HG03064 (cell line): Measurements from ENCODE around the gene SKAP1.

Source experiments
- ATAC-seq: cut with Tn5 transposase; IDR thresholded peaks from one replicate; pipeline ENCODE4 v1.9.1; 2021; ENCODE audit warnings: low read depth; ENCODE audit not compliant: unreplicated experiment

SKAP1 gene

GRCh38 chr17:48155889-48156611 is 274.0 kb downstream of the SKAP1 start:
- no peak for ATAC-seq

DNA sequence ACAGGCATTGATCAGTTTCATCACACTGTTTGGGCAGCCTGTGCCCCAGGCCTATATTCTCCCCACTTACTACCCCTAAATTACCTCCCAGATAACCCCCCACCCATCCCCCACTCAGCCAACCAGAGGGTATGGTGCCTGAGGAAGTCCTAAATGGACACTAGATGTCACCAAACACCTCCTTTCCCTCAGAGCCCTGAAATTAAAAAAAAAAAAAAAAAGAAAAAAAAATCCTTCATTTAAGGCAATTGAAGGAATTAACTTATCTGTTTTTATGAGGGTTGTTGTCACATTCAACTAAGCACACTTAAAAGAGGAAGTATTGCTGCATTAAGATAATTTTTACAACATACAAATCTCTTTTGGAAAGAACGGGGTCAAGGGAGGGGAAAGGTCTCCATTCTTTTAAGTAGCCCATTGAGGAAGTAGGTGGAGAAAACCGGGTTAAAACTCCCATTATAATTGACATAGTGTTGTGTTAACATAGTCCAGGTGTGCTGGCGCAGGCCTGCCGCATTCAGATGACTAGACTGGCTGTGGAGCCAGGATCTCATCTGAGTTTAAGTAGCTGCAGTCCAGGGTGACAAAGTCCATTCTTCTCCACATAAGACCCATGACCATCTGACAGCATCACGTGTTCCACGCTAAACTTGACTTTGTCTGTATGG is 276.2 kb downstream of the SKAP1 start:
- ATAC-seq, result no peak

DNA sequence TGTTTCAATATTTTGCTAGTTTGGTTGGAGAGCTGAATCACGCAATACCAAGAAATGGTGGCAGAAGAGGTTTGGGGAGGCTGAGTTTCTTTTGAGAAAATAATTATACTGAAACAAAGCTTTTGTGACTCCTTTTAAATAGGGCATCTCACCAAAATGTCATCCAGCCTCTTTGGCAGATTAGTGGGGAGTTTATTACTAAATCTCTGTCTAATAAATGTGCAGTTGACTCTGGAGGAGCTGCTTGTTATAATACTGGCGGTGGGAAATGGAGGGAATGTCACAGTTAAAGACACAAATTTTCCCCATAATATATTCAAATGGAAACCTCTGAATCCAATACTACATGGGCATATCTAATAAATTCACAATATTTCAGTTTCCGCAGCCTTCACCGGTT is 277.7 kb downstream of the SKAP1 start:
- ATAC-seq, result no peak

GRCh38 chr17:48151220-48151619 is 278.8 kb downstream of the SKAP1 start:
- no peak for ATAC-seq

GRCh38 chr17:48150597-48151001 is 279.4 kb downstream of the SKAP1 start:
- ATAC-seq, result no peak

GRCh38 chr17:48149787-48150463 is 280.1 kb downstream of the SKAP1 start:
- no peak for ATAC-seq

GRCh38 chr17:48148854-48149786 is 280.9 kb downstream of the SKAP1 start:
- ATAC-seq, result no peak

DNA sequence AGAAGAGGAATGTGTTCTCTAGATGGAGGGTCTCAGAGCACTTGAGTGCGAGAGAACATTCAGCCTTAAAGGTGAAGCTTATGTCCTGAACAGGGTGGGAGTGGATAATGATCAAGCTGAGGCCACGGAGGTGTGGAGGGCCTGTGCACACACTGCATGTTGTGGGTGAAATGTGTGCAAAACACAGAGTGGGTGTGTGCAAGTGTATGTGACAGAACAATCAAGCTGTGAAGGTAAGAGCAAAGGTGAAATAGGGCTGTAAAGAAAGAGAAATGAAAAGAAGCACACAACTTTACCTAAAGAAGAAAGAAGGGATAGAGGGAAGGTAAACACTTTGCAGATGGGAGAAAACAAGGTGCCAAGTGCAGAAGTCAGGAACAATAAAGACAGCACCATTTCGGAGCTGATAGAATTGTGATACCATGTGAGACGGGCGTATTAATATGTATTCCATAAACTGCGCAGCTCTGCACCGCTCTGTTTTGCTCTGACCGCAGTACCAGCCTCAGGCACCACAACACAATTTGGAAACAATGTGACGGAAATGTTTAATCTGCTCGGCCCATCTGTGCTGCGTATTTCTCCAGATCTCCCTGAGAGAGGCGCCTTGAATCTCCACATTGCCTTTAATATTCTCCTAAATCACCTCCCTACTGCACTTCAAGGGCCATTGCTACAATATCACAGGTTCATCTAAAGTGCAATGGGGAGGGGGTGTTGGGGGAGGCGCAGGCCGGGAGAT is 281.8 kb downstream of the SKAP1 start:
- no peak for ATAC-seq

DNA sequence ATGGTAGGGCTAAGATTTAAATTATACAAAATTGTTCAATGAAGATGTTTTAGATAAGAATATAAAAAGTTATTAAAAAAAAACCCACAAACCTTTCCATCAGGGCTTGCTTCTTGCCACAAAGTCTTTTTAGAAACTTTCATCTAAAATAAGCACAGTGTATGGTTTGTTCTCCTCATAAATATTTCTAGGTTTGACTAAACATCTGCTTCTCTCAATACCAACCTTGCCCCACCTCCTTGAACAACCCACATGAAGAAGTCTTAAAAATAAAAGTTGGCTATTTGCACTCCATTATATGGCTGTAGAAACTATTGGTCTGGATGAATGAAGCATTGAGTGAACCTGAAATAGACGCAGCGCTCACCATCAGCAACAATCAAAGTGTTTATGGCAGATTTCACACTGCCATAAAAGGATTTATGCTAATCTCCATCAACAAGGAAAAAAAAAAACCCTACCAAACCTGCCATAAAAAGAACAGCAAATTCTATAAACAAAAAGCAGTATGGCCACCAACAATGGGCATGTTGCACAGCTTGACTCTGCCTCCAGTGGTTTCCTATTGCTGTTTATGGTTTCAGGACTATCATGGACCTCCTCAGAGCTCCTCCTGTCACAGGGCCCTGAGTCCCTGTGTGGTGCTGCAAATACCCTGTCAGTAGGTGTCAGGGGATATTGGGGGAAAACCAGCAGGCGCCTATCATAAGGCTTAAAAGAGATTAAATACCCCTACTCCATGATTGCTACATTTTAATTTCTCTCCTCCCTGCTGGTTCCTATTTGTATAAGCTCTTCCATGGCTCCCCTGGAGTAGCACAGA is 284.8 kb downstream of the SKAP1 start:
- ATAC-seq, result no peak

- ATAC-seq, result no peak
These were observed 285.8 kb downstream of the SKAP1 start for GRCh38 chr17:48144231-48144630.

DNA sequence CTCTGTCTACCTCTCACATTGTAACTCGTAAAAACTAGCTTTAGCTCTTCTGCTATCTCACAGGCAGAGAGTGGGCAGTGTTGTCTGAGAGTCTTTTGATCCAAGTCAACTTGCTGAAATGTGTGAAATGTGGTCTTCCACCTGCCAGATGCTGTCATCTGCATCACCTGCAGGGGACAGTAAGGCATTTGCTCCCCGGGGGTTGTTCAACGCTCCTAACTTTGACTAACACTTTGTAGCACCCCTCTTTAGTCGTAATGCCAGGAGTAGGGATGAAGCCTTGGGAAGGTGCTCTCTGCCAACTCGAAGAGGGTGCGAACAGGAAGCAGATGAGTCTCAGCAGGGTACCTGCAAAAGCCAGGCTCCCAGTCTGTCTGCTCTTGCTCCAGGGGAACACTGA is 286.4 kb downstream of the SKAP1 start:
- no peak for ATAC-seq

- ATAC-seq, result no peak
These were observed 290.1 kb downstream of the SKAP1 start for GRCh38 chr17:48139944-48140343.

- ATAC-seq, result no peak
These were observed 292.4 kb downstream of the SKAP1 start for GRCh38 chr17:48137656-48138055.

DNA sequence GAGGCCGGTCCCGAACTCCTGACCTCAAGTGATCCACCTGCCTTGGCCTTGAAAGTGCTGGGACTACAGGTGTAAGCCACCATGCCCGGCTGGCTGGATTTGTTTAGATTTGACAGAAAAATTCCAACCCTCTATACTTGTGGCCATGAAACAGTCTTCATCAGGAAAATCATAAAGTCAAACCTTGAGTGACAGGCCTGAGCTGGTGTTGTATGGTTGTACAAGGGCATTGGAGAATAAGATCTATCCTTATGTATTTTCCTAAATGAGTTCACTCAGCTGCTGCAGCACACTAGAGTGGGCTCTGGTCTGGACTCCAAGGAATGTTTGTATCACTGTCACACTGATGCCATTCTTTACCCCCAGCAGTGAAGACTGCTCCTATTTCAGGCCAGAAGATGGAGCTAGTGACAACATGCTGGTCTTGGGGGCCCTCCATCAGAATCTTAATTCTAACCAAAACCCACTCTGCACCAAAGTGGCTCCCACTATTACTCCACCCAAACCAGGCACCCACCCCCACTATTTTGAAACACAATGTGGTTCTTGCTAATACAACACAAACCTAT is 295.0 kb downstream of the SKAP1 start:
- no peak for ATAC-seq

DNA sequence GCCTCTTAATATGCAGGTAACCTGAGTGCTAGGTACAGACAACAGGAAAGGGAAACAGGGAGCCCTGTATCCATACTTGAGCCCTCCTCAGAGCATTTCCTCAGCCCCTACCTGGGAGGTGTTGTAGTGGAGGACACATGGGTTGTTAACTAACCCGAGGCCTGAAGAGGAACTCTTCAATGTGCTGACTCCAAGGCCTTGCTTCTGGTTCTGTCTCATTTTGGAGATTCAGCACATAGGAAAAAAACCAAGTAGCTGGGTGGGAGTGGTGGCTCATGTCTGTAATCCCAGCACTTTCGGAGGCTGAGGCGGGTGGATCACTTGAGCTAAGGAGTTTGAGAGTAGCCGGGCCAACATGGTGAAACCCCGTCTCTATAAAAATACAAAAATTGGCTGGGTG is 297.6 kb downstream of the SKAP1 start:
- ATAC-seq, result no peak

DNA sequence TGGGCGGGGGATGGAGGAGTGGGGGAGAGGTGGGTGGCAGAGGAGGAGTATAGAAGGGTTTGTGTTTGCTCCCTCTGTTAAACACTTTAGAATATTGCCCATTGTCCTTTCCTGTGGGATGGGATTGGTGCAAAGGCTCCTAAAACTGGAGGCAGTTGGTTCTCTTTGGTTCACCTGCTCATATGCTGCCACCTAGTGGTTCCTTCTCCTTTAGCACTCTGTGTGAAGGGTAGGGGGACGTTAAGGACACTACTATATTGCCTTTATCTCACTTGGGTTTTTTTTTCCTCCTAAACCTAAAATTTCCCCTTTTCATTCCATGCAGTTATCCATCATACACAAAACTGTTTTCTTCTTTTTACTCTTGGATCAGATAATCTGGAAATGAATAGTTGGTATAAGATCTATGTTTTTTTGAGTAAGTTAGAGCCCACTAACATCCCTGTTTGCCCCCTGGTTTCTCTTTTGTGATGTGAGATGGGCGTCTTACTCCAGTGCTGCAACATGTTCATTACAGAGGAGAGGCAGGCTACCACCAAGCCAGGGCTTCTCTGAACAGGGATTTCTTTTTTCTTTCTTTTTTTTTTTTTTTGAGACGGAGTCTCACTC is 298.7 kb downstream of the SKAP1 start:
- ATAC-seq, result no peak

DNA sequence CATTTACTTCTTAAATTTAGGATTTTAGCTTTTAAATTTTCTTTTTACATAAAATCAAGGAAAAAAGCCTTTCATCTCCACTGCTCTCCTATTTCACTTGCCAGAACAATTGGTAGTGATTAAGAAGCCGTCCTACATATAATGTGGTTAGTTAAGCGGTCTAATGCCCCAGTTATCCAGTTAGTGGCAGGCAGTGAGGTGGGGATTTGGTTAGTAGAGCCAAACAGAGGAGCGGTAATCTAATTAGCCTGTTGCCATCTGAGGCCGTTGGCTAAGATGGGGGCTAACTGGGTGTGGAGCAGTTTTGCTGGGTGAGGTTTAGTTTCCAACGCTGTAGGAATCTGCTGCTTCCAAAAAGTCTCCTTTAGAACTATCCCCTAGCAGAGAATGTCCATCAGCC is 300.0 kb downstream of the SKAP1 start:
- no peak for ATAC-seq

DNA sequence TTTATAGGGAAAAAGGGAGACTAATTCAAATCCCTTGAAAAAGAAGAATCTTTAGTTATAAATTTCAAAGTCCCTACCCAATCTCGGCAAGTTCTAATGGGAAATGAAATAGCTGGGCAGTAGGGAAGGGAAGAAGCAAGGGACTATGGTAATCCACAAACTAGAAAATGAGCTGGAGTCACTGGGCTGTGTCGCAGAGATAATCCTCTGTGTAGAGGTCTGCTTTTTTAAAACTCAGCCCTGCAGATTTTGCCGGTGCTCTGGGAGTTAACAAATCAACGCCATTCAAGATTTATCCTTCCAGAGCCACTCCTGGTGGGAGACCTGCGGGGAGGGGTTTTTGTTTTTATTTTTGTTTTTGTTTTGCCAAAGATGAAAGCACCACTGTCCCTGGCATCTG is 301.6 kb downstream of the SKAP1 start:
- ATAC-seq, result no peak
